Left ventricle myocardium inferior (tissue), 1 donor: ENCODE results near the gene KRTAP1-3. TPM values are rescaled to one million over a fixed set of nuclear protein-coding genes. Genes with fewer than 3 reads are reported as not detected.
"Not testable (repeated sequence)": the region's sequence is repeated elsewhere in the genome, so short reads cannot be mapped to it uniquely, and the experiment has no call there.

Experiments used
- DNase-seq: peaks from one replicate; pipeline ENCODE4 v3.0.0-alpha.2; 2020
- H3K27ac ChIP-seq: fragments of 200-600 bp; replicated peaks from 2 replicates; pipeline ENCODE4 v1.8.0; 2021
- H3K27me3 ChIP-seq: fragments of 200-600 bp; 2 replicates; pipeline ENCODE4 v1.8.0; 2021; ENCODE audit warnings: low read depth
- H3K36me3 ChIP-seq: fragments of 200-600 bp; 2 replicates; pipeline ENCODE4 v1.8.0; 2021
- H3K4me1 ChIP-seq: fragments of 200-600 bp; 2 replicates; pipeline ENCODE4 v1.8.0; 2021
- H3K4me3 ChIP-seq: fragments of 200-600 bp; 2 replicates; pipeline ENCODE4 v1.8.0; 2021; ENCODE audit warnings: mild to moderate bottlenecking, moderate library complexity
- H3K9me3 ChIP-seq: fragments of 200-600 bp; replicated peaks from 2 replicates; pipeline ENCODE4 v1.8.0; 2021
- intact Hi-C: fragments of 100-400 bp; cut with micrococcal nuclease; formaldehyde crosslinking; loops from one replicate; pipeline ENCODE4 v1.11.0; 2022
- total RNA-seq: library from RNA; stranded (reverse); fragmentation: NEBNext Ultra II Directional; extraction: Animal tissue kit (Norgen Biotek cat#: 25700); gene quantifications from one replicate; pipeline ENCODE4 v1.2.1, GENCODE V29; 2021
- TF ChIP-seq, protein P1 (sequence below): fragments of 200-600 bp; IDR thresholded peaks from 2 replicates; pipeline ENCODE4 v1.8.0; 2021; ENCODE audit warnings: antibody characterized with exemption, mild to moderate bottlenecking, borderline replicate concordance
- donor health status: DM: no; HTN: yes; CAD: no; lungs with severe emphysema.

KRTAP1-3 gene
- total RNA-seq, 1 donor from 2014 or later, result not detected

- DNase-seq, result no peak
- Histone ChIP-seq H3K27ac (no peak overlapping the region), H3K9me3 (peaks cover 7% of the 10 kb centered on the region), H3K27me3 (peaks cover 59% of the 10 kb centered on the region), H3K4me1 (no peaks in the 10 kb centered on the region), H3K36me3 (no peaks in the 10 kb centered on the region), H3K4me3 (no peak overlapping the region)
- intact Hi-C loops, result no loop called here
- TF ChIP-seq, protein P1, sequence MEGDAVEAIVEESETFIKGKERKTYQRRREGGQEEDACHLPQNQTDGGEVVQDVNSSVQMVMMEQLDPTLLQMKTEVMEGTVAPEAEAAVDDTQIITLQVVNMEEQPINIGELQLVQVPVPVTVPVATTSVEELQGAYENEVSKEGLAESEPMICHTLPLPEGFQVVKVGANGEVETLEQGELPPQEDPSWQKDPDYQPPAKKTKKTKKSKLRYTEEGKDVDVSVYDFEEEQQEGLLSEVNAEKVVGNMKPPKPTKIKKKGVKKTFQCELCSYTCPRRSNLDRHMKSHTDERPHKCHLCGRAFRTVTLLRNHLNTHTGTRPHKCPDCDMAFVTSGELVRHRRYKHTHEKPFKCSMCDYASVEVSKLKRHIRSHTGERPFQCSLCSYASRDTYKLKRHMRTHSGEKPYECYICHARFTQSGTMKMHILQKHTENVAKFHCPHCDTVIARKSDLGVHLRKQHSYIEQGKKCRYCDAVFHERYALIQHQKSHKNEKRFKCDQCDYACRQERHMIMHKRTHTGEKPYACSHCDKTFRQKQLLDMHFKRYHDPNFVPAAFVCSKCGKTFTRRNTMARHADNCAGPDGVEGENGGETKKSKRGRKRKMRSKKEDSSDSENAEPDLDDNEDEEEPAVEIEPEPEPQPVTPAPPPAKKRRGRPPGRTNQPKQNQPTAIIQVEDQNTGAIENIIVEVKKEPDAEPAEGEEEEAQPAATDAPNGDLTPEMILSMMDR, result no peak
Measured at GRCh38 chr17:41048441-41048840, 13.8 kb upstream of the KRTAP1-3 start.

DNA sequence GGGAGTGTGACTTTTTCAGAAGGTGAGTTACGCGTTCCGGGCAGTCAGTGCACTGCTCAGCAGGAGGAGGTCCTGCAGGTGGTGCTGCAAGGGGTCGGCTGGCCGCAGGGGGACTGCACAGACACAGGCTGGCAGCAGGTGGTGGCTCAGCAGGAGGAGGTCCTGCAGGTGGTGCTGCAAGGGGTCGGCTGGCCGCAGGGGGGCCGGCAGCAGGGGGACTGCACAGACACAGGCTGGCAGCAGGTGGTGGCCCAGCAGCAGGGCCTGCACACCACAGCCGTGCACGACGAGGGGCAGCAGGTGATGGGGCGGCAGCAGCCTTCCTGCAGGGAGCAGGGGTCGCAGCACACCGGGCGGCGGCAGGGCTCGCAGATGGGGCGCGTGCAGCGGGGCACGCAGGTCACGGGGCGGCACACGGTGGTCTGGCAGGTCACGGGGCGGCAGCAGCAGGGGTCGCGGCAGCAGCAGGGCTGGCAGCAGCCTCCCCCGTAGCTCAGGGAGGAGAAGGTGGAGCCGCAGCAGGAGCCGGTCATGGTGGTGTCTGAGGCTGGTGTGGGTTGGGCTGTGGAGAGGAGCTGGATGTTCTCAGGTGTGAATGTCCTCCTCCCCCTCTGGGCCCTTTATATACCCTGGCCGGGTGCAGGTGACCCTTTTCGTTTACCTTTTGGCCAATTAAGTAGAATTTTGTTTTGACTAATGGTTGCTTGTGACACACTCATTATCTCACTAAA lies 12.2 kb upstream of the KRTAP1-3 start, which contains the start of gene KRTAP2-1:
KRTAP2-1 (minus strand) TSS at position 582 of the 731 bp plus-strand sequence; CDS start at position 533, 49 bp downstream.
- DNase-seq, intact Hi-C loops, H3K36me3 ChIP-seq, H3K4me1 ChIP-seq, H3K27ac ChIP-seq, H3K4me3 ChIP-seq: not testable (repeated sequence)
- H3K27me3 ChIP-seq, result peaks cover 60% of the 10 kb centered on the region
- peaks cover 11% of the 10 kb centered on the region for H3K9me3 ChIP-seq

- intact Hi-C loops, result no loop called here
Measured at GRCh38 chr17:41042953-41043352, 8.3 kb upstream of the KRTAP1-3 start.

GRCh38 chr17:41040783-41041571 lies 6.3 kb upstream of the KRTAP1-3 start, which contains the start of gene KRTAP1-1:
TSS of gene KRTAP1-1 (minus strand) at chr17:41041450. CDS start at chr17:41041397, 53 bp downstream.
- H3K4me3 ChIP-seq, H3K27ac ChIP-seq, H3K36me3 ChIP-seq, DNase-seq, intact Hi-C loops, H3K4me1 ChIP-seq: not testable (repeated sequence)
- H3K27me3 ChIP-seq, result peaks cover 51% of the 10 kb centered on the region
- peaks cover 11% of the 10 kb centered on the region for H3K9me3 ChIP-seq

More at GRCh38 chr17:41042953-41043352, 8.3 kb upstream of the KRTAP1-3 start:
- no peaks in the 10 kb centered on the region for H3K4me1 ChIP-seq
- no peaks in the 10 kb centered on the region for H3K36me3 ChIP-seq
- no peak overlapping the region for H3K27ac ChIP-seq
- H3K27me3 ChIP-seq, result peaks cover 48% of the 10 kb centered on the region
- H3K9me3 ChIP-seq, result peaks cover 11% of the 10 kb centered on the region
- TF ChIP-seq, protein P1, result no peak
- DNase-seq, result no peak
- no peak overlapping the region for H3K4me3 ChIP-seq

GRCh38 chr17:41037853-41038350 lies 3.2 kb upstream of the KRTAP1-3 start:
- Histone ChIP-seq H3K27ac (no peak overlapping the region), H3K4me3 (no peak overlapping the region), H3K36me3 (no peaks in the 10 kb centered on the region), H3K27me3 (peaks cover 53% of the 10 kb centered on the region), H3K9me3 (peaks cover 4% of the 10 kb centered on the region), H3K4me1 (no peaks in the 10 kb centered on the region)
- intact Hi-C loops, result no loop called here
- no peak for DNase-seq
- TF ChIP-seq, protein P1, result no peak

GRCh38 chr17:41029633-41030245 lies 4.9 kb downstream of the KRTAP1-3 start, which contains the start of gene KRTAP1-4:
TSS of gene KRTAP1-4 (minus strand) at chr17:41030195. CDS start at chr17:41030078, 117 bp downstream.
- Histone ChIP-seq H3K36me3 (no peaks in the 10 kb centered on the region), H3K9me3 (no peaks in the 10 kb centered on the region), H3K27me3 (peaks cover 75% of the 10 kb centered on the region), H3K27ac (no peak within 1 kb of the TSS), H3K4me3 (no peak within 1 kb of the TSS), H3K4me1 (no peaks in the 10 kb centered on the region)
- DNase-seq, result no peak
- TF ChIP-seq, protein P1, result no peak
- intact Hi-C loops, result no loop called here
